Fibroblast of villous mesenchyme (primary cell): ENCODE data around the gene STON2. TPM values are rescaled to one million over a fixed set of nuclear protein-coding genes. Genes with fewer than 3 reads are reported as not detected.

ENCODE experiments used
- DNase-seq: peaks from one replicate; pipeline ENCODE4 v3.0.0-alpha.2; 2010; ENCODE audit warnings: low read depth
- H3K4me3 ChIP-seq: 2 replicates; pipeline ENCODE4 v1.5.1; 2011; ENCODE audit warnings: low read depth, mild to moderate bottlenecking, low read length
- CTCF ChIP-seq: IDR thresholded peaks from 2 replicates; pipeline ENCODE4 v1.5.1; 2012; ENCODE audit warnings: low read depth, mild to moderate bottlenecking, low read length; ENCODE audit not compliant: insufficient read depth
- total RNA-seq: library from RNA; depleted of rRNA; stranded (reverse); fragments of >200 nt; gene quantifications from 2 replicates; pipeline ENCODE4 v1.2.3, GENCODE V29; 2012

STON2 gene
- total RNA-seq, 1 donor, result not detected

GRCh38 chr14:81264671-81265070 lies 135.5 kb downstream of the STON2 start:
- DNase-seq, result no peak
- H3K4me3 ChIP-seq, result no peak overlapping the region
- no peak for TF ChIP-seq CTCF

DNA sequence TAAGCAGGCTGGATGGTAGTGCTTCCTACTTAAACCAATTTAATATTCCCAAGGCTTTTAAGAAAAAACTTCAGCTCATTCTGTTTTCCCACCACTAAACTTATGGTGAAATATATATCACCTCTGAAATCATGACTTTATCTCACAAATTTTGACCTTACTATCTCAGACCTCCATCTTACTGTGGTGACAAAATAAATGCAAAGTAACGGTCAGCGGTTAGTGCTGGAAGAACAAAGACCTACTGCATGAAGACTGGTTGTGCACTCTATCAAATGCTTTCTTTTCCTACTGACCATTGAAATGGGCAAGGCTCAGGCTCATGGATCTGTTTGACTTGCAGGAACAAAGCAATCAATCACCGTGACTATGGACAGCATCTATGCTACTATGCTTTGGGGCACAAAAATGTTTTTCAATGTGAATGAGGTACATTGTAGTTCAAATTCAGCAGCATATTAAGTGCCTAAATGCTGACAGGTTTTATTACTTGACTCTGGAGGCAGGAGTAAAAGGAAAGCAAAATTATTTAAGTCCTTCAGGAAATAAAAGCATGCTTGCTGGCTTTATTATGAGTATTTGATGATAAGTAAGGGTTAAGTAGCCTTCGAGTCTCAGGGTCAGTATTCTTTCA lies 136.2 kb downstream of the STON2 start:
- no peak for TF ChIP-seq CTCF
- H3K4me3 ChIP-seq, result no peak overlapping the region
- DNase-seq, result no peak

GRCh38 chr14:81261176-81261575 lies 138.9 kb downstream of the STON2 start:
- TF ChIP-seq CTCF, result no peak
- DNase-seq, result no peak
- no peak overlapping the region for H3K4me3 ChIP-seq

GRCh38 chr14:81260732-81261131 lies 139.4 kb downstream of the STON2 start:
- no peak for TF ChIP-seq CTCF
- DNase-seq, result no peak
- no peak overlapping the region for H3K4me3 ChIP-seq

GRCh38 chr14:81256289-81256960 lies 143.7 kb downstream of the STON2 start:
- no peak for DNase-seq
- no peak for TF ChIP-seq CTCF
- H3K4me3 ChIP-seq, result no peak overlapping the region

GRCh38 chr14:81252278-81252677 lies 147.8 kb downstream of the STON2 start:
- TF ChIP-seq CTCF, result no peak
- no peak overlapping the region for H3K4me3 ChIP-seq
- no peak for DNase-seq
